HG03469 (cell line): Measurements from ENCODE around the gene HUS1.
"Not testable (repeated sequence)": the region's sequence is repeated elsewhere in the genome, so short reads cannot be mapped to it uniquely, and the experiment has no call there.

Source experiments
- ATAC-seq: cut with Tn5 transposase; IDR thresholded peaks from one replicate; pipeline ENCODE4 v1.9.1; 2021; ENCODE audit warnings: mild to moderate bottlenecking, moderate library complexity, moderate number of reproducible peaks; ENCODE audit not compliant: unreplicated experiment

The HUS1 gene

GRCh38 chr7:47931005-47932004 lies 48.1 kb downstream of the HUS1 start:
- ATAC-seq, result no peak

GRCh38 chr7:47924266-47924665 lies 55.1 kb downstream of the HUS1 start:
- ATAC-seq, result no peak

- ATAC-seq, result not testable (repeated sequence)
Observed at GRCh38 chr7:47923081-47923875, 56.1 kb downstream of the HUS1 start.

GRCh38 chr7:47916514-47916913 lies 62.9 kb downstream of the HUS1 start:
- ATAC-seq, result not testable (repeated sequence)

- ATAC-seq, result no peak
Observed at GRCh38 chr7:47915616-47915976, 63.8 kb downstream of the HUS1 start.

GRCh38 chr7:47914717-47915615 lies 64.4 kb downstream of the HUS1 start:
- no peak for ATAC-seq
